ENCODE data around the gene TUBGCP2. TPM values are rescaled to one million over a fixed set of nuclear protein-coding genes. Genes with fewer than 3 reads are reported as not detected.
A peak's percentile ranks its signal among the peaks of the same experiment; 100 is the strongest.

TUBGCP2 gene
- total RNA-seq, 1 donor, result 66.9 TPM

GRCh38 chr10:133281628-133282372 lies 26.9 kb downstream of the TUBGCP2 start:
- TF ChIP-seq CTCF (IDR thresholded peaks at IDR 0.05; ENCODE audit: insufficient read depth, low read depth, low read length), result no peak
- no peak overlapping the region for H3K4me3 ChIP-seq (ENCODE audit: low read depth, low read length)
- DNase-seq (ENCODE audit: low read depth), result no peak

- no peak for DNase-seq (ENCODE audit: low read depth)
- no peak overlapping the region for H3K4me3 ChIP-seq (ENCODE audit: low read depth, low read length)
- no peak for TF ChIP-seq CTCF (IDR thresholded peaks at IDR 0.05; ENCODE audit: insufficient read depth, low read depth, low read length)
Measured at GRCh38 chr10:133281084-133281483, 27.6 kb downstream of the TUBGCP2 start.

- DNase-seq (ENCODE audit: low read depth), result no peak
- no peak for TF ChIP-seq CTCF (IDR thresholded peaks at IDR 0.05; ENCODE audit: insufficient read depth, low read depth, low read length)
- H3K4me3 ChIP-seq (ENCODE audit: low read depth, low read length), result no peak overlapping the region
Measured at GRCh38 chr10:133280391-133281059, 28.1 kb downstream of the TUBGCP2 start.

- DNase-seq (ENCODE audit: low read depth), result no peak
Measured at GRCh38 chr10:133279326-133280226, 29.1 kb downstream of the TUBGCP2 start.

GRCh38 chr10:133278577-133279265 lies 30.0 kb downstream of the TUBGCP2 start:
- no peak for TF ChIP-seq CTCF (IDR thresholded peaks at IDR 0.05; ENCODE audit: insufficient read depth, low read depth, low read length)
- peak; percentile 77 for DNase-seq (ENCODE audit: low read depth)

More at GRCh38 chr10:133279326-133280226, 29.1 kb downstream of the TUBGCP2 start:
- H3K4me3 ChIP-seq (ENCODE audit: low read depth, low read length), result no peak overlapping the region
- no peak for TF ChIP-seq CTCF (IDR thresholded peaks at IDR 0.05; ENCODE audit: insufficient read depth, low read depth, low read length)

GRCh38 chr10:133277993-133278576 lies 30.6 kb downstream of the TUBGCP2 start:
- no peak for TF ChIP-seq CTCF (IDR thresholded peaks at IDR 0.05; ENCODE audit: insufficient read depth, low read depth, low read length)

More at GRCh38 chr10:133278577-133279265, 30.0 kb downstream of the TUBGCP2 start:
- H3K4me3 ChIP-seq (ENCODE audit: low read depth, low read length), result no peak overlapping the region

More at GRCh38 chr10:133277993-133278576, 30.6 kb downstream of the TUBGCP2 start:
- H3K4me3 ChIP-seq (ENCODE audit: low read depth, low read length), result no peak overlapping the region
- DNase-seq (ENCODE audit: low read depth), result peak; percentile 12
